ENCODE data around the gene PKD2L1.

Gene PKD2L1

DNA sequence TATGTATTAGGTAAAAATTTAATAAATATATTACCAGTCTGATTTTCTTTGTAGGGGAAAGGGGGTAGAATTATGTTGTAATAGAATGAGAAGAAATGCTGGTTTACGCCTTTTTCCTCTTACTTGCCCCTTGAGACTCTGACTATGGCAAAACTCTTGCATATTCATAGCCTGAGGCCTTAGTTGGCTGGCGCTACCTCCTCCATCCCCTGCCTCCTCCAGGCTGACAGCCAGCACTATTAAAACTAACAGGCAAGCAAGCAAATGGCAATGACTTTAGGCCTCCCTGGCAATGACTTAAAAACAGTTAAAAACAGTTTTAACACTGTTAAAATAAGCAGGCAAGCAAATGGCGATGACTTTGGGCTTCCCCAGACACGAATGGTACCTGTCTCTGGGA lies 14.4 kb downstream of the PKD2L1 start:
- DNase-seq (no peak), ATAC-seq (ENCODE audit: insufficient read depth, low read depth) (no peak)
- H3K4me3 ChIP-seq (ENCODE audit: low read depth in 1 of 2, low read length in 2 of 2), result no peak overlapping the region
- TF ChIP-seq EZH2 (IDR thresholded peaks at IDR 0.05; ENCODE audit: borderline replicate concordance, low read depth, low read length, severe bottlenecking), result no peak
- TF ChIP-seq, protein P1, sequence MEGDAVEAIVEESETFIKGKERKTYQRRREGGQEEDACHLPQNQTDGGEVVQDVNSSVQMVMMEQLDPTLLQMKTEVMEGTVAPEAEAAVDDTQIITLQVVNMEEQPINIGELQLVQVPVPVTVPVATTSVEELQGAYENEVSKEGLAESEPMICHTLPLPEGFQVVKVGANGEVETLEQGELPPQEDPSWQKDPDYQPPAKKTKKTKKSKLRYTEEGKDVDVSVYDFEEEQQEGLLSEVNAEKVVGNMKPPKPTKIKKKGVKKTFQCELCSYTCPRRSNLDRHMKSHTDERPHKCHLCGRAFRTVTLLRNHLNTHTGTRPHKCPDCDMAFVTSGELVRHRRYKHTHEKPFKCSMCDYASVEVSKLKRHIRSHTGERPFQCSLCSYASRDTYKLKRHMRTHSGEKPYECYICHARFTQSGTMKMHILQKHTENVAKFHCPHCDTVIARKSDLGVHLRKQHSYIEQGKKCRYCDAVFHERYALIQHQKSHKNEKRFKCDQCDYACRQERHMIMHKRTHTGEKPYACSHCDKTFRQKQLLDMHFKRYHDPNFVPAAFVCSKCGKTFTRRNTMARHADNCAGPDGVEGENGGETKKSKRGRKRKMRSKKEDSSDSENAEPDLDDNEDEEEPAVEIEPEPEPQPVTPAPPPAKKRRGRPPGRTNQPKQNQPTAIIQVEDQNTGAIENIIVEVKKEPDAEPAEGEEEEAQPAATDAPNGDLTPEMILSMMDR (IDR thresholded peaks at IDR 0.05; ENCODE audit: borderline replicate concordance, extremely low read depth, low read length, poor library complexity, severe bottlenecking), result no peak
- peaks cover 21% of the 10 kb centered on the region for H3K27me3 ChIP-seq (ENCODE audit: insufficient read depth, low read length, poor library complexity)
- H4K20me1 ChIP-seq (ENCODE audit: insufficient read depth, low read length), result no peaks in the 10 kb centered on the region
- no peak overlapping the region for H3K9ac ChIP-seq (ENCODE audit: low read depth, low read length)
- H3K79me2 ChIP-seq (ENCODE audit: insufficient read depth, low read length), result no peaks in the 10 kb centered on the region
- no peaks in the 10 kb centered on the region for H3K9me3 ChIP-seq (ENCODE audit: insufficient read depth, low read length, severe bottlenecking)
- no peak overlapping the region for H2AFZ ChIP-seq (ENCODE audit: low read depth, low read length)
- no peaks in the 10 kb centered on the region for H3K36me3 ChIP-seq (ENCODE audit: insufficient read depth, low read length)
- H3K4me2 ChIP-seq (ENCODE audit: insufficient read depth, low read length), result no peak overlapping the region
- H3K27ac ChIP-seq (ENCODE audit: low read length), result no peak overlapping the region
- H3K4me1 ChIP-seq (ENCODE audit: insufficient read depth, low read length), result no peaks in the 10 kb centered on the region

DNA sequence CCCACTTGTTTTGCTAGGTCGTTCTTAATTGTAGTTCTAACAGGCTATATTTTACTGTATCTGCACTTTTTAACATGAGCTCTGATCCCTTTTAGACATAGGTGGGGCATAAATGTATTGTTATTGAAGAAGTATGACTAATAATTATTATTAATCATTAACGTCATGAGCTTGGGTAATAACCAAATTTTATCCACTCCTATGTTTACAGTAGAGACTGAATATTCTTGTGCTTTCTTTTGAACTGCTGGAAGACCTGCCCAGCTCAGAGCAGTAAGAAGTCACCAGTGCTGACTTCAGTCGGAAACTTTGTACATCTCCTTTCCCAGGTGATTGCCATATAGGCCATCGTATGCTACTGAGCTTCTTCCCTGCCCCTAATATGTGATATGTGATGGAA lies 18.7 kb downstream of the PKD2L1 start:
- ATAC-seq (ENCODE audit: insufficient read depth, low read depth) (no peak), DNase-seq (no peak)
- H3K27ac ChIP-seq (ENCODE audit: low read length), result no peak overlapping the region
- no peaks in the 10 kb centered on the region for H3K4me1 ChIP-seq (ENCODE audit: insufficient read depth, low read length)
- H3K4me3 ChIP-seq (ENCODE audit: low read depth in 1 of 2, low read length in 2 of 2), result no peak overlapping the region
- H3K27me3 ChIP-seq (ENCODE audit: insufficient read depth, low read length, poor library complexity), result peaks cover 31% of the 10 kb centered on the region
- no peaks in the 10 kb centered on the region for H3K36me3 ChIP-seq (ENCODE audit: insufficient read depth, low read length)
- no peaks in the 10 kb centered on the region for H3K9me3 ChIP-seq (ENCODE audit: insufficient read depth, low read length, severe bottlenecking)
- no peak overlapping the region for H3K9ac ChIP-seq (ENCODE audit: low read depth, low read length)
- H3K79me2 ChIP-seq (ENCODE audit: insufficient read depth, low read length), result no peaks in the 10 kb centered on the region
- H2AFZ ChIP-seq (ENCODE audit: low read depth, low read length), result no peak overlapping the region
- no peak for TF ChIP-seq EZH2 (IDR thresholded peaks at IDR 0.05; ENCODE audit: borderline replicate concordance, low read depth, low read length, severe bottlenecking)
- TF ChIP-seq, protein P1 (IDR thresholded peaks at IDR 0.05; ENCODE audit: borderline replicate concordance, extremely low read depth, low read length, poor library complexity, severe bottlenecking), result no peak
- H4K20me1 ChIP-seq (ENCODE audit: insufficient read depth, low read length), result no peaks in the 10 kb centered on the region
- H3K4me2 ChIP-seq (ENCODE audit: insufficient read depth, low read length), result no peak overlapping the region

DNA sequence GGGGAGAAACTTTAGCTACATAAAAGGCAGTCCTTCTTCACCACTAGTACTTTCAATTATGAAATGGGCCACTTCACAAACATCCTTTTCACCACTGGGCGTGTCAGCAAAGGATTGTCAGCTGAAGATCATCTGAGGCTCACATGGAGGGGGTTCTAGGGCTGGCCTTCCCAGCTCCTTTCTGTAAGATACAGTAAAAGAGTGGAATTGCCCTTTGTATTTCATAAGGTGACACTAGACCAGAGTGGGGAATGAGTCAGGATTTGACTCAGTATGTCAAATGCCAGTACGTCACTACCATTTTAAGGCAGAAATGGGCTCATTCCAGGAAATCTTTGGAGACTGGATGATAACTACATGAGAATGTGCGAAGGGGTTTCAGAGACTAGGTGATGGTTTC lies 22.3 kb downstream of the PKD2L1 start:
- DNase-seq, result no peak
- H3K27me3 ChIP-seq (ENCODE audit: insufficient read depth, low read length, poor library complexity), result peaks cover 24% of the 10 kb centered on the region
- no peak overlapping the region for H3K27ac ChIP-seq (ENCODE audit: low read length)
- H3K9me3 ChIP-seq (ENCODE audit: insufficient read depth, low read length, severe bottlenecking), result no peaks in the 10 kb centered on the region
- H3K4me1 ChIP-seq (ENCODE audit: insufficient read depth, low read length), result no peaks in the 10 kb centered on the region
- H3K4me2 ChIP-seq (ENCODE audit: insufficient read depth, low read length), result no peak overlapping the region
- H3K4me3 ChIP-seq (ENCODE audit: low read depth in 1 of 2, low read length in 2 of 2), result no peak overlapping the region
- no peak for ATAC-seq (ENCODE audit: insufficient read depth, low read depth)
- H3K36me3 ChIP-seq (ENCODE audit: insufficient read depth, low read length), result no peaks in the 10 kb centered on the region
- H3K9ac ChIP-seq (ENCODE audit: low read depth, low read length), result no peak overlapping the region
- H2AFZ ChIP-seq (ENCODE audit: low read depth, low read length), result no peak overlapping the region
- no peaks in the 10 kb centered on the region for H3K79me2 ChIP-seq (ENCODE audit: insufficient read depth, low read length)
- no peak for TF ChIP-seq EZH2 (IDR thresholded peaks at IDR 0.05; ENCODE audit: borderline replicate concordance, low read depth, low read length, severe bottlenecking)
- TF ChIP-seq, protein P1 (IDR thresholded peaks at IDR 0.05; ENCODE audit: borderline replicate concordance, extremely low read depth, low read length, poor library complexity, severe bottlenecking), result no peak
- no peaks in the 10 kb centered on the region for H4K20me1 ChIP-seq (ENCODE audit: insufficient read depth, low read length)

DNA sequence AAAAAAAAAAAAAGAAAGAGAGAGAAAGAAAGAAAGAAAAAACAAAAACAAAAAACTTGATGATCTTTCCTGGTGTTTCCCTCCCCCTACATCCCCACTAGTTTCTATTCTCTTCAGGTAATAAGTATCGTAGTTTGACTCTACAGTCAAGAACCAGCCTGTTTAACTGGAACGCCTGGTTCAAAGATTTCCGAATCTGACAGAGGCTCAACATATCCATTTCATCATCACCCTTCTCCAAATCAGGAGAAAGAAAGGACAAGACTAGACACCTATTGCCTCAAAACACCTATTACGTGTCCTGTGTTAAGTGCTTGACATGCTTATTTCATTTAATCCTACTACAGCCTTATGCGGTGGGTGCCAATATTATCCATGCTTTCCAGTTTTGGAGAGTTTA lies 23.2 kb downstream of the PKD2L1 start:
- H3K4me2 ChIP-seq (ENCODE audit: insufficient read depth, low read length), result no peak overlapping the region
- peaks cover 19% of the 10 kb centered on the region for H3K27me3 ChIP-seq (ENCODE audit: insufficient read depth, low read length, poor library complexity)
- H3K36me3 ChIP-seq (ENCODE audit: insufficient read depth, low read length), result no peaks in the 10 kb centered on the region
- DNase-seq (no peak), ATAC-seq (ENCODE audit: insufficient read depth, low read depth) (no peak)
- no peaks in the 10 kb centered on the region for H3K79me2 ChIP-seq (ENCODE audit: insufficient read depth, low read length)
- H4K20me1 ChIP-seq (ENCODE audit: insufficient read depth, low read length), result no peaks in the 10 kb centered on the region
- H3K27ac ChIP-seq (ENCODE audit: low read length), result no peak overlapping the region
- TF ChIP-seq, protein P1 (IDR thresholded peaks at IDR 0.05; ENCODE audit: borderline replicate concordance, extremely low read depth, low read length, poor library complexity, severe bottlenecking), result no peak
- no peak for TF ChIP-seq EZH2 (IDR thresholded peaks at IDR 0.05; ENCODE audit: borderline replicate concordance, low read depth, low read length, severe bottlenecking)
- no peak overlapping the region for H2AFZ ChIP-seq (ENCODE audit: low read depth, low read length)
- H3K9ac ChIP-seq (ENCODE audit: low read depth, low read length), result no peak overlapping the region
- H3K4me3 ChIP-seq (ENCODE audit: low read depth in 1 of 2, low read length in 2 of 2), result no peak overlapping the region
- H3K9me3 ChIP-seq (ENCODE audit: insufficient read depth, low read length, severe bottlenecking), result no peaks in the 10 kb centered on the region
- H3K4me1 ChIP-seq (ENCODE audit: insufficient read depth, low read length), result no peaks in the 10 kb centered on the region
